ENCODE results near the gene NPIPB2.
A peak's percentile ranks its signal among the peaks of the same experiment; 100 is the strongest.
"Not testable (repeated sequence)": the region's sequence is repeated elsewhere in the genome, so short reads cannot be mapped to it uniquely, and the experiment has no call there.

Gene NPIPB2

GRCh38 chr16:11957591-11958395 lies 15.9 kb upstream of the NPIPB2 start:
- DNase-seq (ENCODE audit: low spot score), result no peak

GRCh38 chr16:11956558-11956957 lies 14.7 kb upstream of the NPIPB2 start:
- no peak for DNase-seq (ENCODE audit: low spot score)

DNA sequence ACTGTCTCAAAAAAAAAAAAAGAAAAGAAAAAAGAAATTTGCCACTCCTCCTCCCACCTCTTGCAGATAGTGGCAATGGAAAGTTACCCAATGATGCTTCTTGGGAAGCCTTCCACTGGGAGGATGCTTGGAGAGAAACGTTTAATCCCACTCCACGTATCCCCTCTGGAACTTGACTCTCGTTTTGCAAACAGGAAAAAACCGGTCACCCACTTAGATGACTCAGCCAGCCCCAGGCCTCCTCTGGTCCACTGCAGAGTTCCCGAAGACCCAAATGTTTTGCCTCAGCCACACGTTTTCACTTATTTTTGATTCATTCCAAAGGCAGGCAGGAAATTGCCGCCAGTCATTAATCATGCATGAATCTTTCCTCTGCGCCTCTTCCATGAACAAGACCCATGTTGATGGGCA lies 13.9 kb upstream of the NPIPB2 start:
- no peak for DNase-seq (ENCODE audit: low spot score)

GRCh38 chr16:11953576-11953975 lies 11.7 kb upstream of the NPIPB2 start:
- DNase-seq (ENCODE audit: low spot score), result not testable (repeated sequence)

DNA sequence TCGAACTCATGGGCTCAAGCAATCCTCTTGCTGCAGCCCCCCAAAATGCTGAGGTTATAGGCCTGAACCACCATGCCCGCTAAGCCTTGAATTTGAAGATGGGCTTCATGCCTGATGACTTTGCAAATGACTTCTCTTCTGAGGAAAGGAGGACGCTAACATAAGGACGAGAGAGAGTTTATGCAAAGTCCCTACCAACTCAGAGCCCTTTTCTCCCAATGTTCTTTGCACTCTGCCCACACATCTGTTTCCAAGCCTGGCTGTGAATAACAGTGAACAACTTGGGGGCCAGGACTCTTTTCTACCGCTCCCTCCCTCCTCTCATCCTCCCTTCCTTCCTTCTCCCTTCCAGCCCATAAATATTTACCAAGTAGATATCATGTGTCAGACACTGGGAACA lies 8.5 kb upstream of the NPIPB2 start:
- no peak for DNase-seq (ENCODE audit: low spot score)

DNA sequence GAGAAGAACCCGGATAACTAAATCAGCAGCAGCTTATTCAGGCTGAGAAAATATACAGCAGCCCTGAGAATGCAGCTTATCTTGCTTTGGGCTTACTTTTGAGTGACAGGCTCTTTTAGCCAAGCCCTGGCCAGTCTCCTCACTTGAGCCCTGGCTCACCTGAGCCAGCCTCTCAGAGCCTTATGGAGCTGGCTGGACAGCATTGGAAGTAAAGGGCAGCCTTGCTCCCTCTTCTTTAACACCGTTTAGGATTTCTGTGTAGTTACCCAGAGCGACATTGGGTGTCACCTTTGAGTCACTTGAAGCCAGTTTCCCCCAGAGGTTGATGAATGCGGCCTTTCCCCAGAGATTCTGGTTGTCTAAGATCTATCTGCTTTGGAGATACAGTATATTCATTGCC lies 7.7 kb upstream of the NPIPB2 start:
- DNase-seq (ENCODE audit: low spot score), result peak; percentile 65

DNA sequence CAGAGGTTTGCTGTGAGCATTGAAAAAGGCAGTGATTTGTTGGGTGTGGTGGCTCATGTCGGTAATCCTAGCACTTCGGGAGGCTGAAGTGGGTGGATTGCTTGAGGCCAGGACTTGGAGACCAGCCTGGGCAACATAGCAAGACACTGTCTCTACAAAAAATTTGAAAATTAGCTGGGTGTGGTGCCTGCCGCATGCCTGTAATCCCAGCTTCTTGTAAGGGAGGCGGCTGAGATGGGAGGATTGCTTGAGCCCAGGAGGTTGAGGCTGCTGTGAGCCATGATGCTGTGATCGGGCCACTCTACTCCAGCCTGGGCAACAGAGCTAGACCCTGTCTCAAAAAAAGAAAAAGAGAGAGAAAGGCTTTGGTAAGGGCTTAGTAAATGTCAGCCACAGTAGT lies 7.0 kb upstream of the NPIPB2 start:
- DNase-seq (ENCODE audit: low spot score), result no peak

DNA sequence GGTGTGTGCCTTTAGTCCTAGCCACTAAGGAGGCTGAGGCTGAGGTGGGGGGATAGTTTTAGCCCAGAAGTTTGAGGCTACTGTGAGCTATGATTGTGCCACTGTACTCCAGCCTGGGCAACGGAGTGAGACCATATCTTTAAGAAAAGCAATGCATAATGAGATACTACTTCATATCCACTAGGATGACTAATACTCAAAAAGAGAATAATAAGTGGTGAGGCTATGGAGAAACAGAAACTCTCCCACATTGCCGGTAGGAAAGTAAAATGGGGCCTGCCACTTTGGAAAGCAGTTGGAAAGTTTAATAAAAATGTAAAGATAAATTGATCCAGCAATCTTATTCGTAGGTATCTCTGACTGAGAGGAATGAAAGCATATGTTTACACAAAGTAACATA lies 4.6 kb upstream of the NPIPB2 start:
- DNase-seq (ENCODE audit: low spot score), result no peak

DNA sequence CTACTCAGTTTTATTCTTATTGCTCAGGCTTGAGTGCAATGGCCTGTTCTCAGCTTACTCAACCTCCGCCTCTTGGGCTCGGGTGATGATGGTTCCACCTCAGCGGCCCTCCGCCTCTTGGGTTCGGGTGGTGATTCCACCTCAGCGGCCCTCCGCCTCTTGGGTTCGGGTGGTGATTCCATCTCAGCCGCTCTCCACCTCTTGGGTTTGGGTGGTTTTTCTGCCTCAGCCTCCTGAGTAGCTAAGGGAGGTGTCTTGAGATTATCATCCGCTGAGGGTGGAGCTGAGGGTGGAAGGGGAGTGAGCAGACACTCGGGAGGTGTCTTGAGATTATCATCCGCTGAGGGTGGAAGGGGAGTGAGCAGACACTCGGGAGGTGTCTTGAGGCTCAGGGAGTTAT lies 14.5 kb downstream of the NPIPB2 start:
- DNase-seq (ENCODE audit: low spot score), result not testable (repeated sequence)

- DNase-seq (ENCODE audit: low spot score), result not testable (repeated sequence)
These were observed 17.8 kb downstream of the NPIPB2 start for GRCh38 chr16:11924046-11924445.

DNA sequence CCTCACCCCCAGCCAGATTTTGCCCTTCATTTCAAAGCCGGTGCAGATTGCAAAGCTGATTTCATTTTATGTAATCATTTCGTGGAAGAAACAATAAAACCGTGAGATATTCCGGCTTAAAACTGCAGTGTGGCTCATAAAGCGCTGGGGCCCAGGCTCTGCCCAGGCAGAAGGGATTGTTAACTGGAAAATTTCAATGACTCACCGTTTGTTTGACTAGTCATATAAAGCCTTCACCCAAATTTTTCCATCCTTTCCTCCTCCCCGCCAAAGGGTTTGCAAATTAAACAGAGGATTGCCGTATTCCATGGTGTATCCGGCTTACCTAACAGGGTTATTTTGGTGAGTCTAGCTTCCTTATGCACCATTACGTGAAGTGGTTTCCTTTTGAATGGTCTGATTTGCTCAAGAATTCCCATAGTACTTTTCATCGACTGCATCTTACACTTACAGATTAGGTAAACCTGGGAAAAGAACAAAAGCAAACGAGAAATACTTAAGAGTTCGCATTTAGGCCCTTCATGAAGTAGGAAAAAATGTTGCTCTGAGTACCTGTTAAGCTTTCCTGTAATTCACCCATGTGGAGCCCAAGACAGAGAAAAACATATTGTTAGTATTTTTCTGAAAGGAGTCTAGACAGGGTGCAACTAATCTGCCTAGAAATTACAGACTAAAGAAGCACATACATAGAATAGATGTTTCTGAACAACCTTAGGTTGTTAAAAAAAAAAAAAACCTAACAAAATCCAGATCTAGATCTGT lies 25.1 kb downstream of the NPIPB2 start:
- DNase-seq (ENCODE audit: low spot score), result peak; percentile 69

DNA sequence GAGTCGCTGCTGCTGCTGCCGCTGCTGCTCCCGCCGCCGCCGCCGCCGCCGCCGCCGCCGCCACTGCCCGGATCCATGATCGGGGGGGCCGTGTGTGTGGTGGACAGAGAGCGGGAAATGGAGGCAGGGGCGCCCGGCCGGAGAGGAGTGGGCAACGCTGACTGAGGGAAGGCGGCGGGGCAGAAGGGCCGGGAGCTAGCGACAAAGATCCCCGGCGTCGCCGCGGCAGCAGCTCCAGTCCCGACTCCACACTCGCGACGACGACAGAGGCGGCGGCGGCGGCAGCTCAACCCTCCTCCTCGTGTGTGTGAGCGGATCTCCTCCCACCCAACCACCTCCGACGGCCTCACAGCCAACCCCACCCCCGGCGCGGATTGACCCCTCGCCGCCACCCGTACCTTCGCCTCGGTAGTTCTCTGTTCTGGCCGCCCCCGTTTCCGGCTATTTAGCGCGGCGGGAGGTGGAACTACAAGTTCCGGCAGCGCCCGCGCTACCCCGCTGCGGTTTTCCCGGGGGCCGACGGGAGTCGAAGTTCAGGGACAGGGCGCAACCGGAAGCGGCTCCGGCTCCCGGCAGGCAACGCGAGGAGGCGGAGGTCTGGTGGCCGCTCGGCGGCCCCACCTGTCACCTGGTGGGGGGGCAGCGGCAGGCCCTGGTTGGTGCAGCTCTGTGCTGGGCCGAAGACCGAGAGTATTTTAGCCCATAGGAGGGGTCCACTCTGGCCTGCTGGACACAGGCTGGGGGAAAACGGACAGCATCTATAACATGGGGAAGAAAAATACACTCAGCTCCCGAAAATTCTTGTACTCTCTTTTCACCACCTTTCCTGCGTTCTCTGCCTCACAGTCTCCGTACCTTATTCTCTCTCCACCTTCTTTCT lies 26.0 kb downstream of the NPIPB2 start, which contains the start of gene GSPT1:
TSS of gene GSPT1 (minus strand) at position 313 of the 880 bp plus-strand sequence. CDS start at position 77, 236 bp downstream.
- peak; percentile 90 for DNase-seq (ENCODE audit: low spot score)

GRCh38 chr16:11915114-11915643 lies 26.7 kb downstream of the NPIPB2 start:
- no peak for DNase-seq (ENCODE audit: low spot score)

DNA sequence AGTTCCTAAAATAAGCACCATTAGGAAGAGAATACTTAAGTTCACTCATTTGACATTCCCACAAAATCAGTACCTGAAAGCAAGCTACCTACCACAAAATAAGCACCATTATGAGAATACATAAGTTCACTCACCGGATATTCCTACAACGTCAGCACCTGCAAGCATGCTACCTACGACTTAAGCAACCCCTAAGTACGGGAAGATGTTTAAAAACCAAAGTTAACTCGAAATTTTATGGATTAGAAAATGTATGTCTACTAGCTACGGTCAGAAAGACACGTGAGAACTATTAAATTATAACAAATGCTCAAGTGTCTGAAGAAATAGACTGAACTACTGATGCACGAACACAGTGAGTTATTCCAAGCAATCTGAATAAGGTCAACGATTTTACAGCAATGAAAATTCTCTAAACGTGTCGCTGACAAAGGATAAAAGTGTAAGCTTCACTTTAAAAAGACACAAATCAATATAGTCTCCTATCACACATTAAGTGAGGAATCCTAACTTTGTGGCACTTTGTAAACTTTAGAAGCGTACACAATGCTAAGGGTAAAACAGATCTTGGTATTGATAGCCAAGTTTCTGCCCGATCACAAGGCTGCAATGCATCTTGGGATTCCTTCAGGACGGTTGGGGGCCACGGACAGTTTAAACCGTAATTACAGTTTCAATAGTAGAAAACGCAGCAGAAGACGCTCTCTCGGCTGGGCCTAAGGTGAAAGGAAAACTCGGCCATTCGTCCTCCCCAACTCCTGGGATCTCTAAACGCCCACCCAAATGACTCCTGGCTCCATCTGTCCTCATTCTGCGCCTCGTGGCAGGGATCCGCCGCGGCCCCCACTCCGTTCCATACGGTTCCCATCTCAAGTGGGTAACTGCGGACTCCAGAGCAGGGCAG lies 27.4 kb downstream of the NPIPB2 start:
- peak; percentile 15 for DNase-seq (ENCODE audit: low spot score)

DNA sequence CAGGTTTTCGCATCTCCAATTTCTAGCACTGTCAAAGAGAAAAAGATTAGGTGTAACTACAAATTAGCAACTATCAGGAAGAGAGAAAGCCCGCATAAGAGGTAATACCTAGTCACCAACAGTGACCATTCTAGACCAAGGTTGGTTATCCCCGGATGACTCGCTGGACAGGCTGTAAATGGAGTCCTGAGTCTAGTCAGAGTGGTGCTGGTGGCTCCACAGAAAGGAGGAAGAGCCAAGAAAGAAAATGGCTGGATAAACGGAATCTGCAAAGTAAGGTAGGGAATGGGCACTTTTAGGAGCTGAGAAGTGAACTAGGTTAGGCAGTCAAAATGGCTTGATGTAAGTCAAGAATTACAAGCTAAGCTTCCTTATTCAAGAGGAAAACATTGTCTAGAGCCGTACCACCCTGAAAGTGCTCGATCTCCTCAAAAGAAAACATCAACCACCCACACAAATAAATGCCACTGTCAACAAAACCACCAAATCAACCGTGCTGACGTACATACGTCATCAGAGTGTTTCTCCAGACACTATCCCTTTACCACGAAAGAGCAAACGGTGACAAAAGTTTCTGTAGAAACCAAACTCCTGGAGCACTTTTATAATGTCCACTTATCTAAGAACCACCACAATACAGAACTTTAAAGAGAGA lies 28.3 kb downstream of the NPIPB2 start:
- DNase-seq (ENCODE audit: low spot score), result no peak

DNA sequence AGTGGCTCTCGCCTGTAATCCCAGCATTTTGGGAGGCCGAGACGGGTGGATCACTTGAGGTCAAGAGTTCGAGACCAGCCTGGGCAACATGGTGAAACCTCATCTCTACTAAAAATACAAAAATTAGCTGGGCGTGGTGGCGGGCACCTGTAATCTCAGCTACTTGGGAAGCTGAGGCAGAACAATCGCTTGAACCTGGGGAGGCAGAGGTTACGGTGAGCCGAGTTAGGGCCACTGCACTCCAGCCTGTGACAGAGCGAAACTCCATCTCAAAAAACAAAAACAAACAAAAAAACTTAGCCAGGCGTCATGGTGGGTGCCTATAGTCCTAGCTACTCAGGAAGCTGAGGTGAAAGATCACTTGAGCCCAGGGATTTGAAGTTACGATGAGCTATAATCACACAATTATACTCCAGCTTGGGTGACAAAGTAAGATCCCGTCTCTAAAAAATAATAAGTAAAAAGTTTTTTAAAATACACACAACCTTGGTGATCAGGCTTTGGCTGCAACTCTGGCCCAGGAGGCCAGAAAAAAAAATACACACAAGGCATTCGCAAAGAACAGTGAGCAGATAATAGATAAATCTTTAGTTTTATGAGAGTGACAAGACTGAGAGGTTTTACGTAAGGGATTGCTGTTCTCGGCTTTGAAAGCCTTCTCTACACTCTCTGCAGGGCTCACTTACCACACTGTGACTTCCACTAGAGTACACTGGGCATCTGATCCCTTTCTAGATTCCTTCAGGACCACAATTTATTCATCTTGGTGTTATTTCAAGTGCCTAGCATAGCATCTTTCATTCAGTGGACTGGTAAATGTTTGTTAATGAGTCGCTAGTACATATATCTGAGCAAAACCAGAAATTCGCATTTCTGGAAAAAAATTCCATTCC lies 31.9 kb downstream of the NPIPB2 start:
- DNase-seq (ENCODE audit: low spot score), result no peak

- no peak for DNase-seq (ENCODE audit: low spot score)
These were observed 34.5 kb downstream of the NPIPB2 start for GRCh38 chr16:11907160-11907970.

- no peak for DNase-seq (ENCODE audit: low spot score)
These were observed 37.9 kb downstream of the NPIPB2 start for GRCh38 chr16:11903906-11904305.
